Measurements from ENCODE around the gene GOLGA7B. TPM values are rescaled to one million over a fixed set of nuclear protein-coding genes. Genes with fewer than 3 reads are reported as not detected.

GOLGA7B gene
- total RNA-seq, 4 donors from 2014 or later: 0.19 to 1.6 (median 0.57) TPM

DNA sequence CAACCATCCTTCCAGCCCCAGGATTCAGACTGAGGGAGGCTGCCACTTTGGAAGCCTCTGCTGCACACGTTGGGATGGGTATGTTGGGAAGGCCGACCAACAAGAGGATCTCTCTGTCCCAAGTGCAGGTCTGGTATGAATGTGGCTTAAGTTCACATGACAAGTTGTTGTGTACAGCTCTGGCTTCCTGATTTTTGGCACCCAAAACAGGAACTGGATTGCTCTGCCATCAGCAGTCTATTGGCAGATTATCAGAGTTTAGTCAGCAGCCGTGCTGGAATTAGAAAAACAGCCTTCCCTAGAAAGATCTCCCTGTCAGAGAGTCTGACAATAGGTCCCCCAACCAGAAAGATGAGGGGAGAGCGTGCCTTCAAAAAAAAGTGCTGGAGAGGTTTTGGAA, 66.9 kb downstream of the GOLGA7B start:
- TF ChIP-seq, protein P1, sequence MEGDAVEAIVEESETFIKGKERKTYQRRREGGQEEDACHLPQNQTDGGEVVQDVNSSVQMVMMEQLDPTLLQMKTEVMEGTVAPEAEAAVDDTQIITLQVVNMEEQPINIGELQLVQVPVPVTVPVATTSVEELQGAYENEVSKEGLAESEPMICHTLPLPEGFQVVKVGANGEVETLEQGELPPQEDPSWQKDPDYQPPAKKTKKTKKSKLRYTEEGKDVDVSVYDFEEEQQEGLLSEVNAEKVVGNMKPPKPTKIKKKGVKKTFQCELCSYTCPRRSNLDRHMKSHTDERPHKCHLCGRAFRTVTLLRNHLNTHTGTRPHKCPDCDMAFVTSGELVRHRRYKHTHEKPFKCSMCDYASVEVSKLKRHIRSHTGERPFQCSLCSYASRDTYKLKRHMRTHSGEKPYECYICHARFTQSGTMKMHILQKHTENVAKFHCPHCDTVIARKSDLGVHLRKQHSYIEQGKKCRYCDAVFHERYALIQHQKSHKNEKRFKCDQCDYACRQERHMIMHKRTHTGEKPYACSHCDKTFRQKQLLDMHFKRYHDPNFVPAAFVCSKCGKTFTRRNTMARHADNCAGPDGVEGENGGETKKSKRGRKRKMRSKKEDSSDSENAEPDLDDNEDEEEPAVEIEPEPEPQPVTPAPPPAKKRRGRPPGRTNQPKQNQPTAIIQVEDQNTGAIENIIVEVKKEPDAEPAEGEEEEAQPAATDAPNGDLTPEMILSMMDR (IDR thresholded peaks at IDR 0.05): no peak
- DNase-seq (ENCODE audit: low spot score) (no peak), ATAC-seq (ENCODE audit: low FRiP score) (no peak)

DNA sequence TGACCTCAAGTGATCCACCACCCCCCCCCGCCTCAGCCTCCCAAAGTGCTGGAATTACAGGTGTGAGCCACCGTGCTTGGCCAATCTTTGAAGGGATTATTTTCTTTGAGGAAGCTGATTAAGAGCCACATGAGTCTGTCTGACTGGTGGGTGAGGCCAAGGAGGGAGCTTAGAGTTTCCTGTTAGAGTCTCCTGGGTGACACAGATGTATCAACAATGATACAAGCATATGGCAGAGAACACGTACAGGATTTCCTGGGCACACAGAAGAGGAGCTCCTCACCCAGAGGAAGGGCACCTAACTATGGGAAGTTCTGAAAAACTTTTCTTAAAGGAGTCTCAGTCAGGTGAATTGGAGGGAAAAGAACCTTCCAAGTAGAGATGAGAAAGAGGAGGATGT, 69.4 kb downstream of the GOLGA7B start:
- DNase-seq (ENCODE audit: low spot score) (no peak), ATAC-seq (ENCODE audit: low FRiP score) (no peak)
- TF ChIP-seq, protein P1 (IDR thresholded peaks at IDR 0.05): no peak

DNA sequence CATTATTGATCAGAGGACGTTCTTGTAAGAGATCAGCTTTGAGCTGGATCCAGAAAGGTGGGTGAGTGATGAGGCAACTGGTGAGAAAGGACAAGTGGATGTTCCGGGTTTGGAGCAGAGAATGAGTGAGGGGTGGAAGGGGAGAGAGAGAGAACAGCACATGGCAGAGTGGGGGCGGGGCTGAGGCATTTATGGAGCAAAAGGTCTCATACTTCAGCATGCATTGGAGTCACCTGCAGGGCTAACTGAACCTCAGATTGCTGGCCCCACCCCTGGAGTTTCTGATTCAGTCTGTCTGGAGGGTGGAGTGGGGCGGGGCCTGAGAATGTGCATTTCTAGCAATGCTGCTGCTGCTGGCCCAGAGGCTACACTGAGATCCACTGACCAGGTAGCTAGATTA, 71.2 kb downstream of the GOLGA7B start:
- TF ChIP-seq, protein P1 (IDR thresholded peaks at IDR 0.05): no peak
- DNase-seq (ENCODE audit: low spot score) (no peak), ATAC-seq (ENCODE audit: low FRiP score) (no peak)

Other genes starting within 250 kb of the GOLGA7B start
- 1 to 10 TPM in 3 of 4 donors, under 1 TPM in 1; 0.36 to 5.3 (median 2.5) TPM for gene MORN4, start 216.3 kb upstream of the GOLGA7B start, total RNA-seq
- gene PI4K2A, start 209.2 kb upstream of the GOLGA7B start, total RNA-seq: 10 to 100 TPM; 11.7 to 33.9 (median 17.8) TPM
- 100 to 1,000 TPM in 2 of 4 donors, 10 to 100 TPM in 2; 17.7 to 195 (median 69.0) TPM for gene AVPI1, start 162.6 kb upstream of the GOLGA7B start, total RNA-seq
- 10 to 100 TPM; 16.7 to 23.0 (median 21.3) TPM for gene MARVELD1, start 136.1 kb upstream of the GOLGA7B start, total RNA-seq
- 10 to 100 TPM; 17.9 to 27.1 (median 20.7) TPM for gene ZFYVE27, start 112.7 kb upstream of the GOLGA7B start, total RNA-seq
- gene SFRP5, start 77.8 kb upstream of the GOLGA7B start, total RNA-seq: 1 to 10 TPM in 1 of 4 donors, under 1 TPM in 2, not detected in 1; 0.56 to 4.1 (median 0.60) TPM
- gene CRTAC1, start 180.8 kb downstream of the GOLGA7B start, total RNA-seq: 1 to 10 TPM in 2 of 4 donors, under 1 TPM in 2; 0.48 to 1.1 (median 1.0) TPM

All from omental fat pad (tissue), 4 donors.